DND-41 (cell line): ENCODE results near the gene RGS2.

Experiments
- ATAC-seq: fragments of 200-7000 bp; cut with Tn5 transposase; 3 replicates; pipeline ENCODE4 v1.9.1; 2021; ENCODE audit warnings: low read depth; ENCODE audit not compliant: insufficient read depth
- DNase-seq: peaks from one replicate; pipeline ENCODE4 v3.0.0-alpha.2; 2020
- H2AFZ ChIP-seq: 2 replicates; pipeline ENCODE4 v1.6.0; 2012; ENCODE audit warnings: low read depth, low read length
- H3K27ac ChIP-seq: 2 replicates; pipeline ENCODE4 v1.5.1; 2012; ENCODE audit warnings: low read length, inconsistent platforms
- H3K27me3 ChIP-seq: fragments of 200-600 bp; sonication (generic); 2 replicates; pipeline ENCODE4 v1.6.0; 2012; ENCODE audit warnings: low read length, mild to moderate bottlenecking, inconsistent platforms; ENCODE audit not compliant: insufficient read depth, poor library complexity
- H3K36me3 ChIP-seq: 2 replicates; pipeline ENCODE4 v1.5.1; 2012; ENCODE audit warnings: low read length, inconsistent platforms; ENCODE audit not compliant: insufficient read depth
- H3K4me1 ChIP-seq: 2 replicates; pipeline ENCODE4 v1.5.1; 2012; ENCODE audit warnings: mild to moderate bottlenecking, low read length; ENCODE audit not compliant: insufficient read depth
- H3K4me2 ChIP-seq: 2 replicates; pipeline ENCODE4 v1.6.0; 2012; ENCODE audit warnings: mild to moderate bottlenecking, moderate library complexity, low read length, inconsistent platforms; ENCODE audit not compliant: insufficient read depth
- H3K4me3 ChIP-seq, 2 experiments: fragments of 200-600 bp in 1 of 2; shearing (Covaris generic) in 1 of 2; 2 replicates each; pipeline ENCODE4 v1.5.1; 2012 to 2016; ENCODE audit warnings: inconsistent platforms in 2 of 2, low read length in 2 of 2, mild to moderate bottlenecking in 2 of 2, low read depth in 1 of 2, moderate library complexity in 1 of 2
- H3K79me2 ChIP-seq: 2 replicates; pipeline ENCODE4 v1.6.0; 2012; ENCODE audit warnings: low read length, inconsistent platforms; ENCODE audit not compliant: insufficient read depth
- H3K9ac ChIP-seq: 2 replicates; pipeline ENCODE4 v1.6.0; 2012; ENCODE audit warnings: low read depth, mild to moderate bottlenecking, inconsistent platforms, low read length, moderate library complexity
- H3K9me3 ChIP-seq: 2 replicates; pipeline ENCODE4 v1.5.1; 2012; ENCODE audit warnings: low read length, moderate library complexity, mild to moderate bottlenecking, inconsistent platforms; ENCODE audit not compliant: insufficient read depth, severe bottlenecking
- H4K20me1 ChIP-seq: 2 replicates; pipeline ENCODE4 v1.6.0; 2012; ENCODE audit warnings: low read length; ENCODE audit not compliant: insufficient read depth
- CTCF ChIP-seq: IDR thresholded peaks from 2 replicates; pipeline ENCODE4 v1.5.1; 2012; ENCODE audit warnings: borderline replicate concordance, low read length, moderate library complexity, mild to moderate bottlenecking; ENCODE audit not compliant: poor library complexity, severe bottlenecking; ENCODE audit errors: extremely low read depth
- EZH2 ChIP-seq: IDR thresholded peaks from 3 replicates; pipeline ENCODE4 v1.6.1; 2012; ENCODE audit warnings: borderline replicate concordance, low read depth, mild to moderate bottlenecking, moderate library complexity, low read length, inconsistent platforms; ENCODE audit not compliant: severe bottlenecking

RGS2 gene

GRCh38 chr1:192787914-192788585 is 20.8 kb upstream of the RGS2 start:
- no peak overlapping the region for H2AFZ ChIP-seq
- H3K4me3 ChIP-seq, result no peak overlapping the region
- no peak overlapping the region for H3K27ac ChIP-seq
- no peaks in the 10 kb centered on the region for H3K36me3 ChIP-seq
- H3K9me3 ChIP-seq, result no peaks in the 10 kb centered on the region
- no peaks in the 10 kb centered on the region for H4K20me1 ChIP-seq
- TF ChIP-seq CTCF (no peak), EZH2 (no peak)
- H3K79me2 ChIP-seq, result no peaks in the 10 kb centered on the region
- H3K4me1 ChIP-seq, result no peaks in the 10 kb centered on the region
- ATAC-seq (no peak), DNase-seq (no peak)
- no peak overlapping the region for H3K9ac ChIP-seq
- H3K27me3 ChIP-seq, result no peaks in the 10 kb centered on the region
- H3K4me2 ChIP-seq, result no peak overlapping the region

GRCh38 chr1:192789871-192790270 is 19.0 kb upstream of the RGS2 start:
- Histone ChIP-seq H3K79me2 (no peaks in the 10 kb centered on the region), H3K4me3 (no peak overlapping the region), H2AFZ (no peak overlapping the region), H3K27ac (no peak overlapping the region), H3K9ac (no peak overlapping the region), H4K20me1 (no peaks in the 10 kb centered on the region), H3K4me1 (no peaks in the 10 kb centered on the region), H3K27me3 (no peaks in the 10 kb centered on the region), H3K36me3 (no peaks in the 10 kb centered on the region), H3K4me2 (no peak overlapping the region), H3K9me3 (no peaks in the 10 kb centered on the region)
- ATAC-seq, result no peak
- DNase-seq, result no peak
- no peak for TF ChIP-seq CTCF
- TF ChIP-seq EZH2, result no peak

- Histone ChIP-seq H4K20me1 (no peaks in the 10 kb centered on the region), H3K9ac (no peak overlapping the region), H3K4me1 (no peaks in the 10 kb centered on the region), H2AFZ (no peak overlapping the region), H3K27ac (no peak overlapping the region), H3K27me3 (no peaks in the 10 kb centered on the region), H3K79me2 (no peaks in the 10 kb centered on the region), H3K4me2 (no peak overlapping the region), H3K36me3 (no peaks in the 10 kb centered on the region), H3K9me3 (no peaks in the 10 kb centered on the region), H3K4me3 (no peak overlapping the region)
- DNase-seq (no peak), ATAC-seq (no peak)
- TF ChIP-seq EZH2, result no peak
- TF ChIP-seq CTCF, result no peak
Measured at GRCh38 chr1:192792628-192793027, 16.2 kb upstream of the RGS2 start.
